Lower leg skin (tissue), 3 donors: ENCODE measurements around the gene TMEM132D.

Source experiments
- CTCF ChIP-seq, 3 donors: fragments of 450-650 bp; IDR thresholded peaks; one replicate each; pipeline ENCODE4 v1.5.1; 2016; ENCODE audit warnings: antibody characterized with exemption in 3 of 3, mild to moderate bottlenecking in 3 of 3, moderate library complexity in 2 of 3
- POLR2A ChIP-seq, 2 donors: fragments of 450-650 bp; IDR thresholded peaks; one replicate each; pipeline ENCODE4 v1.6.1; 2016 to 2017; ENCODE audit warnings: antibody characterized with exemption in 2 of 2, mild to moderate bottlenecking in 1 of 2, moderate library complexity in 1 of 2

GRCh38 chr12:129779989-129780388 is 123.8 kb downstream of the TMEM132D start:
- TF ChIP-seq CTCF (IDR thresholded peaks at IDR 0.05): no peak
- no peak for TF ChIP-seq POLR2A (IDR thresholded peaks at IDR 0.05)
